GM10248 (cell line): ENCODE measurements around the gene SLC13A5.
"Not testable (repeated sequence)": the region's sequence is repeated elsewhere in the genome, so short reads cannot be mapped to it uniquely, and the experiment has no call there.

ENCODE experiments used
- CTCF ChIA-PET: fragments of 300-600 bp; sonication (Branson Sonifier 250); formaldehyde crosslinking; extraction: SDS; loops from one replicate; lab custom pipeline; 2021; ENCODE audit warnings: antibody characterized with exemption; lab: Yijun Ruan, JAX
- POLR2A ChIA-PET: fragments of 350-650 bp; sonication (Branson Sonifier 250); formaldehyde crosslinking; extraction: SDS; loops from one replicate; lab custom pipeline; 2020; ENCODE audit warnings: antibody characterized with exemption; lab: Yijun Ruan, JAX
- DNase-seq: peaks from one replicate; pipeline ENCODE4 v3.0.0; 2012; ENCODE audit errors: extremely low spot score
- CTCF ChIP-seq: IDR thresholded peaks from 2 replicates; pipeline ENCODE4 v1.5.1; 2012; ENCODE audit warnings: mild to moderate bottlenecking, low read depth; ENCODE audit errors: extremely low read depth, missing control alignments, control extremely low read depth

Gene SLC13A5

DNA sequence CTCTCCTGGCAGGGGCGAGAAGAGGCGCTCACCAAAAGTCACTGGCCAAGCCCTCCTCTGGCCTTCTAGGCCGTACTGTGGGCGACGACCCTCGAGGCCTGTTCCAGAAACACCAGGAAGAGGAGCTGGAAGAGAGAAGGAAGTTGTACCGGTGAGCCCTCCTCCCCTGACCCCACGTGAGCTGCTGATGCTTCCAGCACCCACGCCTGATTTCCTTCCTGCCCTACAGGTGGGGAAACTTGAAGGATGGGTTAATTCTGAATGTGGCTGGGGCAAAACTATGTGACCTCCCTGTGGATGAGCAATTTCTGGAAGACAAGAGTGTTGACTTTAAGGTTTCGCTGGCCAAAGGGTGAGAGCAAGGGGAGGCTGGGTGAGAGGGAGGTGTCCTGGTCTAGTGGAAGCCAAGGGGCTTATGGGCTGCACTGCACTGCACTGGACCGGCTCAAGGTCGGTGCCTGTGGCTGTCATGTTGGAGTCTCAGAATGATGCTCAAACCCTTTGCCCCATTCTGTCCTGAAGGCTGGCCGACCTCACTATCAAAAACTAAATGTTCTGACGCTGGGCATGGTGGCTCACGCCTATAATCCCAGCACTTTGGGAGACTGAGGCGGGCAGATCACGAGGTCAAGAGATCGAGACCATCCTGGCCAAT lies 55.4 kb downstream of the SLC13A5 start:
- ChIA-PET POLR2A (no interaction called here), CTCF (interaction anchor here (1.5 kb wide), 1 partner anchor 9 kb away, joined by 5 read pairs; no protein-coding TSS in a partner anchor)
- no peak for TF ChIP-seq CTCF
- DNase-seq, result no peak

DNA sequence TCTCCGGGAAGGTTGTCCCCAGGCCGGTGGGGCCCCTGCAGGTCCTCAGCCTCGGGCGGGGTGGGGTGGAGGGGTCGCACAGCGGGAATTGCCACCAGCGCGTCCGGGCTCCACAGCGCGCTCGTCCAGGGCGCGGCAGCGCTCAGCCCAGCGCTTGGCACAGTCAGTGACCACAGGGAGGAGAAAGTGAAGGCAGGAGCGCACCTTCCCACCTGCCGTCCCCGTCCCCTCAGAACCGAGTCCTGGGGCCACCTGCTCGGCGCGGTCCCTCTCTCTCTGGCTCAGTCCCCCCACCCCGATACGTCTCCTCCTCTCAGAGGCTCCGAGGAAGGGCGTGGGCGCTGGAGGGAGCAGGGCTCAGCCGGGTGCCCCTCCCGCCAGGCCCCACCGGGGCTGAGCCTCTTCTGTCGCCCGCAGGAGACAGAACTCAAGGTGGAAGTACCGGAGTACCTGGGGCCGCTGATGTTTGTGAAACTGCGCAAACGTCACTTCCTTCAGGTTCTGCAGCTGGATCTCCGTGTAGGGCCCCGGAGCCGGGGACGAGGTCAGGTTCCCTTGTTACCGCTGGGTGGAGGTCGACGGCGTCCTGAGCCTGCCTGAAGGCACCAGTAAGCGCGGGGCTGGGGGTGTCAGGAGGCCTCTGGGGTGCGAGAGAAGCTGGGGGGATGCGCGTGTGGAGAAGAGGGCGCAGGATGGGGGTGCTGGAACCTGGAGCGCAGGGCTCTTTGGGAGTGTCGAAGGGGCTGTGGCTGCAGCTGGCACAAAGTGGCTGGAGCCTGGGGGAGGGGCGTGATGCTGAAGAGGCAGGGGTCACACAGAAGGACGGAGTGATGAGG lies 56.2 kb downstream of the SLC13A5 start:
- CTCF ChIA-PET, result interaction anchor here (1.5 kb wide), 1 partner anchor 10 kb away, joined by 5 read pairs; no protein-coding TSS in a partner anchor
- POLR2A ChIA-PET, result not testable (repeated sequence)
- peak; percentile 59 for DNase-seq

DNA sequence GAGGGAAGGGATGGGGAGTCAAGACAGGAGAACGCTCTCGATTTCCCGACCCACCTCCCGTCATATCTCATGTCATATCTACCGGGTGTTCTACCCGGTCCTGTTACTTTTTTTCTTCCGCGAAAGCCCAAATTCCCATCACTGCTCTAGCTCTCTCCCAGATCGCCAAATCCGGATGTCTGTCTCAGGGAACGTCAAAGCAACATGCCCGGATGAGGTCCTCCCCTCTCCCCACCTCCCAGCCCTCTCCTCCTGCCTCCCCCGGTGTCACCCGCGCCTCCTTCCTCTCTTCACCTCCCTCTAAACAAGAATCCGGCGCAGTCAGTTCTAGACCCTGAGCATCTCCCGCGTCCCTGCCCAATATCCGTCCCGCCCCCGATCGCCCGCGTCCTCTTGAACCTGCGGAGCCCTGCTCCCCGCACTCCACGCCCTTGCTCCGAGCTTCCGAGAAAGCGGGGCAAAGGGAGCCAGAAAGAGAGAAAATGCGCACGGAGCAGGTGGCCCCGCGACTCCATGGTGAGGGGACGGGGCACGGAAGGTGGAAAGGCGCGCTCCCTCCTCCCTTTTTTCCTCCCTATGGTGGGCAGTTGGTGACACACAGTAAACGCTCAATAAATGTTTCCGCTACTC lies 57.3 kb downstream of the SLC13A5 start:
- DNase-seq, CTCF ChIA-PET, POLR2A ChIA-PET: not testable (repeated sequence)

GRCh38 chr17:6654841-6655731 lies 58.1 kb downstream of the SLC13A5 start:
- ChIA-PET CTCF (interaction anchor here (0.9 kb wide), 1 partner anchor 9 kb away, joined by 3 read pairs; no protein-coding TSS in a partner anchor), POLR2A (no interaction called here)
- no peak for DNase-seq
- no peak for TF ChIP-seq CTCF

DNA sequence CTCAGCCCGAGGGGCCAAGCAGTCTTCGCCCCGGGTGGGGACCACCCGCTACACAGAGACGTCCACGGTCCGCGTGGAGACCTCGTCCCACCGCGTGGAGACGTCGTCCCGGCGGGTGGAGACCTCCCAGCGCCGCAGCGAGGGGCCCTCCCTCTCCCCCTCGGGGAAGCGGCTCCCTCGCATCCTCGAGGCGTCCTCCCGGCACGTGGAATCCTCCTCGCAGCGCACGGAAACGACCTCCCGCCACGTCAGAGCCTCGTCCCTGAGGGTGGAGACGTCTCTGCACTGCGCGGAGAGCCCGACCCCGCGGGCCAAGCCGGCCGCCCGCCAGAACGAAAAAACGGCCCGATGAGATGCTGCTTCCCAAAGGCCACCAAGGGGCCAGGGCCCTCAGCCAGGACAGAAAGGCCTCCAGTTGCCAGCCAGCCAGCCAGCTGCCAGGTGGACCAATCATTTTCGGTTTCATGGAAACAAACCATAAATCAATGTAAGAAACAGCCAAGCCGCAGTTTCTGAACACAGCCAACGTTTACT lies 61.2 kb downstream of the SLC13A5 start:
- TF ChIP-seq CTCF, result no peak
- CTCF ChIA-PET, result no interaction called here
- no peak for DNase-seq
- POLR2A ChIA-PET, result no interaction called here

DNA sequence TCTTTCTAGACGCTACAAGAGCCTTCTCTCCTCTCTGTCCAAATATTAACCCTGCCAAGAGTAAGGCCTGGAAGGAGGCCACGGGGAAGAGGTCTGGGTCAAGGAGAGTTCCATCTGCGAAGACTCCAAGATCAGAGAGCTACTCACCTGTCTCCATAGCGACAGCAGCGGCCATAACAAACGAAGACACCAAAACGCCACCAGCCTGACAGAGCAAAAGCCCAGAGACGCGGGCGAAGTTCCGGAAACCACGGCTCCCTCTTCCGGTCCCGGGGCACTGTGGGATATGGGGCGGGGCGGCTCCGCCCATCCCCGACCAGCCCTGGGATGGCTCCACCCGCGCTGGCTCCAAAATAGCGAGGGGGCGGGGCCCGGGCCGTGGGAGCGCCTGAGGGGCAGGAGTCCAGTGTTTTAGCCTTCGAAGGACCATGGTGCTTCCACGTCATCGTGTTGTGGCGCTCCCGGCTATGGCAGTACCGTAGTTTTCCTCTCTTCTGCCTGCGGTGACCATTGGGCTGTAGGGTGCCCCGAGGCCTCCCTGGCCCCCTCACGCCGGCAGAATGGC lies 61.7 kb downstream of the SLC13A5 start, which contains the start of the genes C17orf100 and MED31:
TSS of gene C17orf100 (plus strand) at position 409 of the 565 bp plus-strand sequence. CDS start at position 561, 152 bp downstream.
TSS of gene MED31 (minus strand) at position 252 of the 565 bp plus-strand sequence. CDS start at position 175, 77 bp downstream.
- ChIA-PET CTCF (interaction anchor here (1.1 kb wide), 1 partner anchor 9 kb away, joined by 6 read pairs; no protein-coding TSS in a partner anchor), POLR2A (interaction anchor here (0.7 kb wide), 1 partner anchor 202 kb away, joined by 5 read pairs; no protein-coding TSS in a partner anchor)
- TF ChIP-seq CTCF, result no peak
- DNase-seq, result peak; percentile 97
